Stomach (tissue), 9 donors: ENCODE data around the gene ZC3H10. TPM values are rescaled to one million over a fixed set of nuclear protein-coding genes. Genes with fewer than 3 reads are reported as not detected.

Experiments
- DNase-seq, 2 donors: peaks; one replicate each; pipeline versions ENCODE4 v3.0.0 to v3.0.0-alpha.2; 2013 to 2019
- H3K27ac ChIP-seq, 5 donors: fragments of 200-600 bp in 4 of 5; sonication (generic) in 4 of 5; one replicate each; pipeline ENCODE4 v1.5.1; 2013 to 2019; ENCODE audit warnings: mild to moderate bottlenecking in 1 of 5, moderate library complexity in 1 of 5
- H3K27me3 ChIP-seq, 3 donors: fragments of 200-600 bp; sonication (generic); one replicate each; pipeline ENCODE4 v1.5.1; 2017 to 2019; ENCODE audit warnings: mixed run types in 1 of 3
- H3K36me3 ChIP-seq, 4 donors: fragments of 200-600 bp; sonication (generic); 1 replicate in 3 of 4; 2 replicates in 1 of 4; pipeline ENCODE4 v1.5.1; 2016 to 2019
- H3K4me1 ChIP-seq, 4 donors: fragments of 200-600 bp; sonication (generic); one replicate each; pipeline ENCODE4 v1.5.1; 2016 to 2019
- H3K4me3 ChIP-seq, 4 donors: fragments of 200-600 bp; sonication (generic) in 3 of 4; one replicate each; pipeline ENCODE4 v1.5.1; 2016 to 2019; ENCODE audit warnings: mild to moderate bottlenecking in 1 of 4
- H3K9me3 ChIP-seq, 4 donors: fragments of 200-600 bp; sonication (generic); one replicate each; pipeline ENCODE4 v1.5.1; 2016 to 2019
- EP300 ChIP-seq: sonication (generic); formaldehyde crosslinking; IDR thresholded peaks from one replicate; pipeline ENCODE4 v1.6.1; 2017; ENCODE audit warnings: antibody characterized with exemption
- POLR2A ChIP-seq, 4 donors: fragments of 450-650 bp; IDR thresholded peaks; one replicate each; pipeline ENCODE4 v1.6.1; 2016; ENCODE audit warnings: antibody characterized with exemption in 4 of 4, control low read depth in 2 of 4, mild to moderate bottlenecking in 1 of 4, moderate library complexity in 1 of 4
- POLR2AphosphoS5 ChIP-seq, 3 donors: sonication (generic); formaldehyde crosslinking; IDR thresholded peaks; one replicate each; pipeline ENCODE4 v1.6.1; 2016; ENCODE audit warnings: antibody characterized with exemption in 3 of 3
- WGBS, 5 donors: extraction: QIAGEN DNeasy Blood & Tissue Kit in 3 of 5; methylation state at CpG; one replicate each; pipeline versions ENCODE4 v1.1.5 to v1.1.7; 2013 to 2018; 5-methylcytosine and 5-hydroxymethylcytosine counted together
- intact Hi-C: fragments of 100-400 bp; cut with DNase I; formaldehyde crosslinking; loops from one replicate; pipeline ENCODE4 v1.15.1; 2023; ENCODE audit warnings: low total_unique reads
- polyA plus RNA-seq, 3 donors: library from polyadenylated mRNA; stranded (reverse); fragments of 200-250 nt; gene quantifications; one replicate each; pipeline ENCODE4 v1.2.3, GENCODE V29; 2013
- total RNA-seq, 5 donors: library from RNA; depleted of rRNA; stranded (reverse); fragments of >200 nt; gene quantifications; one replicate each; pipeline versions ENCODE4 v1.1.0 to v1.2.3, GENCODE V29; 2014 to 2016
- TF ChIP-seq, protein P1 (sequence below), 7 experiments: fragments of 450-650 bp in 4 of 7; fragments of 200-600 bp in 3 of 7; sonication (generic) in 3 of 7; IDR thresholded peaks; one replicate each; pipeline ENCODE4 v1.5.1; 2016 to 2019; ENCODE audit warnings: antibody characterized with exemption in 7 of 7, control low read depth in 2 of 7, mild to moderate bottlenecking in 1 of 7
- donor health status: healthy with polysubstance abuse.
- donor health status: Bipolar disorder and iron deficiency.
- donor health status: healthy.

The ZC3H10 gene
- total and polyA plus RNA-seq, 8 donors, result under 0.01 to 5.8 (median 2.0) TPM

DNA sequence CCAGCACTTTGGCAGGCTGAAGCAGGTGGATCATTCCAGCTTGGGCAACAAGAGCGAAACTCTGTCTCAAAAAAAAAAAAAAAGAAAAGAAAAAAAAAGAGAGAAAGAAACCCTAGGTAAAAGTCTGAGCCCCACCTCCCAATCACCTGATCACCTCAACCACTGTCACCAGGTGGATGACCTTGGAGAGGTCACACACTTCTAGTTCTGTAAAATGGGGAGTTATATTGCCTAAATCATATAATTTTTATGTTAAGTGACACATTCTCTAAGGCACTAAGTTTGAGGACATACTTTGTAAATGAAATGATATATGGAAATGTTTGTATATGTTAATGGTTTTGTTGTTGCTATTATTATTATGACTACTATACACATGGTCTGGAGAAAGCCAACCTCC is 39.6 kb upstream of the ZC3H10 start:
- H3K4me3 ChIP-seq, result peak overlapping the region in 1 of 4 donors; percentile 73
- H3K27me3 ChIP-seq, result peaks cover 0 to 15% (median 6%) of the 10 kb centered on the region in 3 donors
- H3K27ac ChIP-seq, result peak overlapping the region; percentile 92 to 98 (median 93)
- H3K4me1 ChIP-seq, result peaks cover 13 to 34% (median 29%) of the 10 kb centered on the region in 4 donors
- H3K9me3 ChIP-seq, result no peaks in the 10 kb centered on the region
- WGBS, 5 donors, result 94 to 100% (median 100%) methylated on average over 1 of the region's 1 CpG
- no peak for TF ChIP-seq POLR2A (IDR thresholded peaks at IDR 0.05)
- TF ChIP-seq, protein P1, sequence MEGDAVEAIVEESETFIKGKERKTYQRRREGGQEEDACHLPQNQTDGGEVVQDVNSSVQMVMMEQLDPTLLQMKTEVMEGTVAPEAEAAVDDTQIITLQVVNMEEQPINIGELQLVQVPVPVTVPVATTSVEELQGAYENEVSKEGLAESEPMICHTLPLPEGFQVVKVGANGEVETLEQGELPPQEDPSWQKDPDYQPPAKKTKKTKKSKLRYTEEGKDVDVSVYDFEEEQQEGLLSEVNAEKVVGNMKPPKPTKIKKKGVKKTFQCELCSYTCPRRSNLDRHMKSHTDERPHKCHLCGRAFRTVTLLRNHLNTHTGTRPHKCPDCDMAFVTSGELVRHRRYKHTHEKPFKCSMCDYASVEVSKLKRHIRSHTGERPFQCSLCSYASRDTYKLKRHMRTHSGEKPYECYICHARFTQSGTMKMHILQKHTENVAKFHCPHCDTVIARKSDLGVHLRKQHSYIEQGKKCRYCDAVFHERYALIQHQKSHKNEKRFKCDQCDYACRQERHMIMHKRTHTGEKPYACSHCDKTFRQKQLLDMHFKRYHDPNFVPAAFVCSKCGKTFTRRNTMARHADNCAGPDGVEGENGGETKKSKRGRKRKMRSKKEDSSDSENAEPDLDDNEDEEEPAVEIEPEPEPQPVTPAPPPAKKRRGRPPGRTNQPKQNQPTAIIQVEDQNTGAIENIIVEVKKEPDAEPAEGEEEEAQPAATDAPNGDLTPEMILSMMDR (IDR thresholded peaks at IDR 0.05), result no peak
- TF ChIP-seq EP300, result no peak
- no peak for TF ChIP-seq POLR2AphosphoS5 (IDR thresholded peaks at IDR 0.05)
- H3K36me3 ChIP-seq, result peaks cover 0 to under 1% (median 0%) of the 10 kb centered on the region in 4 donors
- no peak for DNase-seq
- intact Hi-C loops, result no loop called here

DNA sequence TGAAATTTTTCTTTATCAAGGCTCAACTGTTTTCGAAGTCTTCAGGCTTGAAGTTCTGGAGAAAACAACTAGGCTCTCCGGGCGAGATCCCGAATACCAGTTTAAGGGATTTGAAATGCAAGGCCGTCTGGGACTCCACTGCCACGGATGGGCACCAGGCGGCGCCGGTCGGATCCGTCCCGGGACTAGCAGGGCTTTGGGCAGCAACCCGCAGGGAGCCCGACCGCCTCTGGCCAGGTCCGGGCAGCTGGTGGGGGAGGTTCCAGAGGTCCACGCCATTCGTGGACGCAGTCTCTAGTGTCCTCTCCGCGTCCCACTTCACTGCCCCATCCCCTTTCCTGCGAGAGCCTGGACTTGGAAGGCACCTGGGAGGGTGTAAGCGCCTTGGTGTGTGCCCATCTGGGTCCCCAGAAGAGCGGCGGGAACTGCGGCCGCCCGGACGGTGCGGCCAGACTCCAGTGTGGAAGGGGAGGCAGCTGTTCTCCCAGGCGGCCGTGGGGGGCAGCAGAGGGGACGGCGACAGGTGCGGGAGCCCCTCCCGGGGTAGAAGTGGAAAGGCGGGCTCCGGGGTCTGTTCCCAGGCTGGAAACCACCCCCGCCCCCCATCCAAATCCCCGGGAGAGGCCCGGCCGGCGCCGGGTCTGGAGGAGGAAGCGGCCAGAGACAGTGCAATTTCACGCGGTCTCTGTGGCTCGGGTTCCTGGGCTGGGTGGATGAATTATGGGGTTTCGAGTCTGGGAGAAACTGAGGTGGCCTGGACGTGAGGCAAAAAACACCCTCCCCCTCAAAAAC is 38.9 kb upstream of the ZC3H10 start:
- DNase-seq, result peak; percentile 95
- intact Hi-C loops, result no loop called here
- H3K4me1 ChIP-seq, result peaks cover 18 to 42% (median 34%) of the 10 kb centered on the region in 4 donors
- WGBS, 5 donors, result 1 to 4% (median 1%) methylated on average over 24 to 50 of the region's 50 CpGs
- H3K27ac ChIP-seq, result peak overlapping the region; percentile 92 to 98 (median 93)
- peak overlapping the region; percentile 55 to 73 (median 66) for H3K4me3 ChIP-seq
- peaks cover 0 to 15% (median 6%) of the 10 kb centered on the region in 3 donors for H3K27me3 ChIP-seq
- peaks cover 0 to 8% (median 3%) of the 10 kb centered on the region in 4 donors for H3K36me3 ChIP-seq
- TF ChIP-seq POLR2AphosphoS5 (IDR thresholded peaks at IDR 0.05) (peak; percentile 18 to 74 (median 55)), POLR2A (IDR thresholded peaks at IDR 0.05) (peak in 1 of 4 donors; percentile 58), EP300 (no peak)
- TF ChIP-seq, protein P1 (IDR thresholded peaks at IDR 0.05), result peak in 5 of 7 experiments; percentile 68 to 86 (median 83)
- no peaks in the 10 kb centered on the region for H3K9me3 ChIP-seq

DNA sequence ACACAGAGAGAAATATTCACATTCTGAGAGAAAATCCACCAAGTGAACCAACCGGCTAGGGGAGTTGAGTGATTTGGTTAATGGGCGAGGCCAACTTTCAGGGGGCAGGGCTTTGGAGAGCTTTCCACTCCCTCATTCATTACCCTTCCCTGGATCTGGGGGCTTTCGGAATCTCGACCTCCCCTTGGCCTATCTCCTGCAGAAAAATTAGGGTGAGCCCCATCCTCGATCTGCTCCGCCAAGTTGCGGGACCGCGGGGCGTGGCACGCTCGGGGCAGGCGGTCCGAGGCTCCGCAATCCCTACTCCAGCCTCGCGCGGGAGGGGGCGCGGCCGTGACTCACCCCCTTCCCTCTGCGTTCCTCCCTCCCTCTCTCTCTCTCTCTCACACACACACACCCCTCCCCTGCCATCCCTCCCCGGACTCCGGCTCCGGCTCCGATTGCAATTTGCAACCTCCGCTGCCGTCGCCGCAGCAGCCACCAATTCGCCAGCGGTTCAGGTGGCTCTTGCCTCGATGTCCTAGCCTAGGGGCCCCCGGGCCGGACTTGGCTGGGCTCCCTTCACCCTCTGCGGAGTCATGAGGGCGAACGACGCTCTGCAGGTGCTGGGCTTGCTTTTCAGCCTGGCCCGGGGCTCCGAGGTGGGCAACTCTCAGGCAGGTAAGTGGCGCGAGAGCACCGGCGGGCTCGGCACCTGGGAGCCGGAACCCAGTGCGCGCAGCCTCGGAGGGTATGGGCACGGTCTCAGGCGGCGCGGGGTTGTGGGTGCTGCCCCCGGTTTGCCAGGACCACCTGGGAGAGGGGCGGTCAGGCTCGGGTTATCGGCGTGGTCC is 38.1 kb upstream of the ZC3H10 start, which contains the start of gene ERBB3:
Gene ERBB3, plus strand, starts transcription at position 443 of the 833 bp plus-strand sequence. Its CDS starts 136 bp downstream, at position 579.
- Histone ChIP-seq H3K4me1 (peaks cover 20 to 50% (median 39%) of the 10 kb centered on the region in 4 donors), H3K9me3 (no peaks in the 10 kb centered on the region), H3K36me3 (peaks cover 0 to 15% (median 7%) of the 10 kb centered on the region in 4 donors), H3K4me3 (peak within 1 kb of the TSS; percentile 55 to 73 (median 66)), H3K27me3 (peaks cover 0 to 15% (median 6%) of the 10 kb centered on the region in 3 donors), H3K27ac (peak within 1 kb of the TSS; percentile 92 to 98 (median 93))
- DNase-seq, result peak; percentile 89 to 95
- intact Hi-C loops, result no loop called here
- 0 to 1% (median 1%) methylated on average over 48 to 59 of the region's 59 CpGs for WGBS, 5 donors
- peak in 2 of 3 donors; percentile 84 to 93 for TF ChIP-seq POLR2AphosphoS5 (IDR thresholded peaks at IDR 0.05)
- TF ChIP-seq EP300, result no peak
- TF ChIP-seq, protein P1 (IDR thresholded peaks at IDR 0.05), result peak in 3 of 7 experiments; percentile 8 to 37 (median 32)
- peak in 2 of 4 donors; percentile 53 to 97 for TF ChIP-seq POLR2A (IDR thresholded peaks at IDR 0.05)
